ENCODE measurements around the gene GUCA2A. TPM values are rescaled to one million over a fixed set of nuclear protein-coding genes. Genes with fewer than 3 reads are reported as not detected.

The GUCA2A gene
- total and polyA plus RNA-seq, 2 experiments from 2014 or later, result not detected

DNA sequence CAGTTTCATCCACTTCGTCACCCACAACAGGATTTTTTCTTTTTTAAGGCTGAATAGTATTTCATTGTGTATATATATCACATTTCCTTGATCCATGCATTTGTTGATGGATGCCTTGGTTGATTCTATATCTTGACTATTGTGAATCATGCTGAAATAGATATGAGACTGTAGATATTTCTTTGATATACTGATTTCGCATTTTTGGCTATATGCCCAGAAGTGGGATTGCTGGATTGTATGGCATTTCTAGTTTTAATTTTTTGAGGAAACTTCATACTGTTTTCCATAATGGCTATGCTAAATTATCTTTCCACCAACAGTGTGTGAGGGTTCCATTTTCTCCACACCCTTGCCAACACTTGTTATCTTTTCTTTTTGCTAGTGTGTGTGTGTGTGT lies 6.4 kb downstream of the GUCA2A start:
- no peak overlapping the region for H3K4me3 ChIP-seq
- no peaks in the 10 kb centered on the region for H3K4me1 ChIP-seq (ENCODE audit: low read depth)
- no peaks in the 10 kb centered on the region for H3K9me3 ChIP-seq (ENCODE audit: low read depth)
- TF ChIP-seq, protein P1, sequence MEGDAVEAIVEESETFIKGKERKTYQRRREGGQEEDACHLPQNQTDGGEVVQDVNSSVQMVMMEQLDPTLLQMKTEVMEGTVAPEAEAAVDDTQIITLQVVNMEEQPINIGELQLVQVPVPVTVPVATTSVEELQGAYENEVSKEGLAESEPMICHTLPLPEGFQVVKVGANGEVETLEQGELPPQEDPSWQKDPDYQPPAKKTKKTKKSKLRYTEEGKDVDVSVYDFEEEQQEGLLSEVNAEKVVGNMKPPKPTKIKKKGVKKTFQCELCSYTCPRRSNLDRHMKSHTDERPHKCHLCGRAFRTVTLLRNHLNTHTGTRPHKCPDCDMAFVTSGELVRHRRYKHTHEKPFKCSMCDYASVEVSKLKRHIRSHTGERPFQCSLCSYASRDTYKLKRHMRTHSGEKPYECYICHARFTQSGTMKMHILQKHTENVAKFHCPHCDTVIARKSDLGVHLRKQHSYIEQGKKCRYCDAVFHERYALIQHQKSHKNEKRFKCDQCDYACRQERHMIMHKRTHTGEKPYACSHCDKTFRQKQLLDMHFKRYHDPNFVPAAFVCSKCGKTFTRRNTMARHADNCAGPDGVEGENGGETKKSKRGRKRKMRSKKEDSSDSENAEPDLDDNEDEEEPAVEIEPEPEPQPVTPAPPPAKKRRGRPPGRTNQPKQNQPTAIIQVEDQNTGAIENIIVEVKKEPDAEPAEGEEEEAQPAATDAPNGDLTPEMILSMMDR (IDR thresholded peaks at IDR 0.05; ENCODE audit: low read depth, low read length), result no peak
- no peak overlapping the region for H3K27ac ChIP-seq
- H3K27me3 ChIP-seq, result no peaks in the 10 kb centered on the region
- no peak for DNase-seq (ENCODE audit: low read depth in 1 of 2, low spot score in 1 of 2)
- H3K36me3 ChIP-seq, result no peaks in the 10 kb centered on the region

DNA sequence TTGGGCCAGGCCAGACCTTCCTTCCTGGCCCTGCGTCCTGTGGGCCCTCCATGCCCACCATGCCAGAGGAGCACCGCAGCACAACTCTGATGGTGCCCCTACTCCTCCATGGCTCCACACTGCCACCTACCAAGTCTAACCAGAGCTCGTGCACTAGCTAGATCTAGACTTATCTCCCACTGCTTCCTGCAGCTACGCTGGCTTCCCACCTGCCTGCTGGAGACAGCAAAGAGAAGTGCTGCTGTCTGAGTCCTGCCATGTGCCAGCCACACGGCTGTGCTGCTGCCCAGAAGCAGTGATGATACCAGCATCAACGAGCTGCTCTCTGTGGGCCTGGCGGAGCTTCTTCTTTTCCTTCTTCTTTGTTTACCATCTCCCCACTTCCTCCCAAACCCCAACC lies 6.9 kb downstream of the GUCA2A start:
- TF ChIP-seq, protein P1 (IDR thresholded peaks at IDR 0.05; ENCODE audit: low read depth, low read length), result no peak
- H3K9me3 ChIP-seq (ENCODE audit: low read depth), result no peaks in the 10 kb centered on the region
- no peak overlapping the region for H3K4me3 ChIP-seq
- no peaks in the 10 kb centered on the region for H3K4me1 ChIP-seq (ENCODE audit: low read depth)
- no peaks in the 10 kb centered on the region for H3K36me3 ChIP-seq
- DNase-seq (ENCODE audit: low read depth in 1 of 2, low spot score in 1 of 2), result no peak
- no peaks in the 10 kb centered on the region for H3K27me3 ChIP-seq
- H3K27ac ChIP-seq, result no peak overlapping the region

DNA sequence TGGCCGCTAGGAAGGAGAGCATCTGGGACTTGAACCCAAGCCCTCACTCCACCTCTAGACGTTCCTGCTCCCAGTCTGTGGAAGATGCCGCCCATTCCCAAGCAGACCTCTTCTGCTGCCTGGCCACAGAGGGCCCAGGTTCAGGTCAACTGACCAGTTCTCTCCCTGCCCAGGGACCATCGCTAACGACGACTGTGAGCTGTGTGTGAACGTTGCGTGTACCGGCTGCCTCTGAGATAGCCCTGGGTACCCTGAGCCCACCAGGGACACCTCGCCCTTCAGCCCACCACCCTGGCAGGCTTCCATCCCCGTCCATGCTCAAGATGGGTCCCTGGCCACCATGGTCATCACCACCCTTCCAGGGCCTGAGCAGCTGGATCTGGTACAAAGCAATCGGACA lies 9.2 kb downstream of the GUCA2A start:
- no peak overlapping the region for H3K4me3 ChIP-seq
- TF ChIP-seq, protein P1 (IDR thresholded peaks at IDR 0.05; ENCODE audit: low read depth, low read length), result no peak
- DNase-seq (ENCODE audit: low read depth in 1 of 2, low spot score in 1 of 2), result no peak
- no peaks in the 10 kb centered on the region for H3K36me3 ChIP-seq
- H3K4me1 ChIP-seq (ENCODE audit: low read depth), result no peaks in the 10 kb centered on the region
- H3K27me3 ChIP-seq, result peaks cover 5% of the 10 kb centered on the region
- no peaks in the 10 kb centered on the region for H3K9me3 ChIP-seq (ENCODE audit: low read depth)
- H3K27ac ChIP-seq, result no peak overlapping the region

DNA sequence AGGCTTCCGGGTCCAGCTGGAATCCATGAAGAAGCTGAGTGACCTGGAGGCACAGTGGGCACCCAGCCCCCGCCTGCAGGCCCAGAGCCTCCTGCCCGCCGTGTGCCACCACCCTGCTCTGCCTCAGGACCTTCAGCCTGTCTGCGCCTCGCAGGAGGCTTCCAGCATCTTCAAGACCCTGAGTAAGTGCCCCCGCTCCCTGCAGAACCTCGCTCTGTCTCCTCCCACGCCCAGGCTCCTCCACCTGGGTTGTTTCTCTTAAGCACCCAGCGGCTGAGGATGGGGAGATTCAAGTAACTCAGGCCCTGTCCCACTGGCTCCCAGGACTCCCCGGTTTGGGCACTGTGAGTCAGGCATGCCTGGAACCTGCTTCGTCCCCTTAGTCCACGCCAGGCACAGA lies 9.9 kb downstream of the GUCA2A start:
- Histone ChIP-seq H3K4me1 (ENCODE audit: low read depth) (no peaks in the 10 kb centered on the region), H3K36me3 (no peaks in the 10 kb centered on the region), H3K27me3 (peaks cover 9% of the 10 kb centered on the region), H3K9me3 (ENCODE audit: low read depth) (no peaks in the 10 kb centered on the region), H3K4me3 (no peak overlapping the region), H3K27ac (no peak overlapping the region)
- DNase-seq (ENCODE audit: low read depth in 1 of 2, low spot score in 1 of 2), result no peak
- TF ChIP-seq, protein P1 (IDR thresholded peaks at IDR 0.05; ENCODE audit: low read depth, low read length), result no peak

DNA sequence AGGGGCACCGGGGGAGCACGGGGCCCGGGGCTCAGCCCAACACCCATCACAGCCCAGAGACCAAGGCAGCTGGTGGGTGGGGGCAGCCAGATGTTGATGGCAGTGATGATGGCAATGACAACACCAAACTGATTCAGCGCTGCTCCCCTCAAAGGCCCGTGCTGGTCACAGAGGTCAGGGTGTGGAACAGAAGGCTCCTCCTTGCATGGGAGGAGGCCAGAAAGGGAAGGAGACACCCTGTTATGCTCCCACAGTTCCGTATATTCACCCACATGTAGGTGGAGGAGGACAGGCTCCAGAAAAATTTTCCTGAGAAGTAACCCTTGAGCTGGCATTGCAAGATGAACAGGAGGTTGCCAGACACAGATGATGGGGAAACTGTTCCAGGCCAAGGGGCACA lies 10.9 kb downstream of the GUCA2A start:
- no peaks in the 10 kb centered on the region for H3K4me1 ChIP-seq (ENCODE audit: low read depth)
- no peaks in the 10 kb centered on the region for H3K36me3 ChIP-seq
- no peak for DNase-seq (ENCODE audit: low read depth in 1 of 2, low spot score in 1 of 2)
- H3K27ac ChIP-seq, result no peak overlapping the region
- TF ChIP-seq, protein P1 (IDR thresholded peaks at IDR 0.05; ENCODE audit: low read depth, low read length), result no peak
- H3K9me3 ChIP-seq (ENCODE audit: low read depth), result no peaks in the 10 kb centered on the region
- H3K4me3 ChIP-seq, result no peak overlapping the region
- peaks cover 10% of the 10 kb centered on the region for H3K27me3 ChIP-seq
